OCI-LY7 (cell line): Measurements from ENCODE around the gene CRYBB2.
"Not testable (repeated sequence)": the region's sequence is repeated elsewhere in the genome, so short reads cannot be mapped to it uniquely, and the experiment has no call there.

Experiments
- EZH2phosphoT487 ChIP-seq: fragments of 200-600 bp; sonication (generic); IDR thresholded peaks from 2 replicates; pipeline ENCODE4 v1.6.1; 2018; ENCODE audit warnings: low read depth, borderline replicate concordance, mild to moderate bottlenecking, mixed run types, antibody characterized with exemption, low read length, moderate library complexity, mixed read lengths
- TF ChIP-seq, protein P1 (sequence below): fragments of 200-600 bp; sonication (generic); conservative IDR thresholded peaks from 2 replicates; pipeline ENCODE4 v1.5.1; 2014; ENCODE audit warnings: mild to moderate bottlenecking, antibody characterized with exemption, low read length, moderate library complexity, mixed read lengths

DNA sequence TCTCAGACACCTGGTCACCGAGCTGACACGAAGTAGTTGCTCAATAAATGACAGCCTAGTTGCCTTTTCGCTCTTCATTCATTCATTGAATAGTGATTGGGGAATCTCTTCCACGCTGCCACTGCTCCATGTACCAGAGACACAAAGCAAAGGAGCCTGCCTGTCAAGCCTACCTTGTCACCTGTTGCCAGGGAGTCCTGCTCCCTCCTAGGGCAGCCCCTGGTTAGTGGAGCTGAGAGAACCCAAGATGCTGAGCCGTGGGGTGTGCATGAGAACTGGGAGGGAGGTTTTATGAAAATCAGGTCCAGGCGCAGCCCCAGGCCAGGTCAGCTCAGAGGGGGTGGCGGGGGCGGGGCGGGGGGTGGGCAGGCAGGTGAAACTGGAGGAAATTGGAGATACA lies 18.6 kb downstream of the CRYBB2 start:
- TF ChIP-seq, protein P1, sequence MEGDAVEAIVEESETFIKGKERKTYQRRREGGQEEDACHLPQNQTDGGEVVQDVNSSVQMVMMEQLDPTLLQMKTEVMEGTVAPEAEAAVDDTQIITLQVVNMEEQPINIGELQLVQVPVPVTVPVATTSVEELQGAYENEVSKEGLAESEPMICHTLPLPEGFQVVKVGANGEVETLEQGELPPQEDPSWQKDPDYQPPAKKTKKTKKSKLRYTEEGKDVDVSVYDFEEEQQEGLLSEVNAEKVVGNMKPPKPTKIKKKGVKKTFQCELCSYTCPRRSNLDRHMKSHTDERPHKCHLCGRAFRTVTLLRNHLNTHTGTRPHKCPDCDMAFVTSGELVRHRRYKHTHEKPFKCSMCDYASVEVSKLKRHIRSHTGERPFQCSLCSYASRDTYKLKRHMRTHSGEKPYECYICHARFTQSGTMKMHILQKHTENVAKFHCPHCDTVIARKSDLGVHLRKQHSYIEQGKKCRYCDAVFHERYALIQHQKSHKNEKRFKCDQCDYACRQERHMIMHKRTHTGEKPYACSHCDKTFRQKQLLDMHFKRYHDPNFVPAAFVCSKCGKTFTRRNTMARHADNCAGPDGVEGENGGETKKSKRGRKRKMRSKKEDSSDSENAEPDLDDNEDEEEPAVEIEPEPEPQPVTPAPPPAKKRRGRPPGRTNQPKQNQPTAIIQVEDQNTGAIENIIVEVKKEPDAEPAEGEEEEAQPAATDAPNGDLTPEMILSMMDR = not testable (repeated sequence)
- TF ChIP-seq EZH2phosphoT487 = not testable (repeated sequence)
